Erythroblast (primary cell): Measurements from ENCODE around the gene CCNY.

Experiments
- DNase-seq, 2 experiments: peaks; one replicate each; lab custom pipeline; 2025; lab: John Stamatoyannopoulos, UW
- GATA1 ChIP-seq: IDR thresholded peaks from 2 replicates; pipeline ENCODE4 v1.6.1; 2011; ENCODE audit warnings: low read depth, mild to moderate bottlenecking, control low read depth, low read length, moderate library complexity
- POLR2A ChIP-seq: IDR thresholded peaks from 2 replicates; pipeline ENCODE4 v1.6.1; 2011; ENCODE audit warnings: mild to moderate bottlenecking, low read length

CCNY gene

DNA sequence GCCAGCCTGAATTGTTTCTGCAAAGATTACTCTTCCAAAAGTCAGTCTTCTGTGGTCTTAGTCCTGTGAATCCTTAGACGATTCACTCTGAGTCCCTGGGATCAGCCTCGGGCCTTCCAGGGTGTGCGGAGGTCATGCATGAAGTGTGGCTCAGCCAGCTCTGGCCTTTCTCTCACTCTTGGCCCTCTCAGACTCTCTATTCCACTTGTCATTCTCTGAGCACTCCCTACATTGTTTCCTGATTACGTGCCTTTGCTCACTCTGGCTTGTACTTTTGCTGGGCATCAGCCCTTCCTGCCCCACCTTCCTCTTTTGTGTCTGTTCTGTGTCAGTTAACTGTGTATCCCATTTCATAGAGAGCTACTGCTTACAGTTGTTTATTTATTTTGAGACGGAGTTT, 36.0 kb downstream of the CCNY start:
- no peak for DNase-seq
- no peak for TF ChIP-seq GATA1
- no peak for TF ChIP-seq POLR2A

DNA sequence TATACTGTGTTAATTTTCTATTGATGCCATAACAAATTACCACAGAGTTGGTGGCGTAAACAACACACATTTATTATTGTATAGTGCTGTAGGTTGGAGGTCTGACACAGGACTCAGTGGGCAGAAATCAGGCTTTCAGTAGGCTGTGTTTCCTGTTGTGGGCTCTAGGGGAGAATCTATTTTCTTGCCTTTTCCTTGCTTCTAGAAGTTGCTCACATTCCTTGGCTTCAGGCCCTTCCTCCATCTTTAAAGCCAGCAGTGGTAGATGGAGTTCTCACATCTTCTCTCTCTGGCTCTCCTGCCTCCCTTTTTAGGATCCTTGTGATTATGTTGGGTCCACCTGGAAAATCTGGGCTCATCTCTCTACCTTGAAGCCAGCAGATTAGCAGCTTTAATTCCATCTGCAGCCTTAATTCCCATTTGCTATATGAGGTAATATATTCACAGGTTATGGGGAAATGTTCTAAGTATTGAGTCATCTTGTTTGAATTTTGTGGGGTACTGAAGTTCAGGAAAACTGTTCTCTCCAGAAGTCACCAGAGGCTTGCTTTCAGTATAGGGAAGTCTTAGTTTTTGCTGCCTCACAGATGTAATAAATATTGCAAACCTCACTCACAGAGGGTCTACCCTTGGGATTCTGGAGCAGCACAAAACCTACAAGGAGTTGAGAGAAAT, 38.9 kb downstream of the CCNY start:
- no peak for DNase-seq
- TF ChIP-seq GATA1 (no peak), POLR2A (no peak)

DNA sequence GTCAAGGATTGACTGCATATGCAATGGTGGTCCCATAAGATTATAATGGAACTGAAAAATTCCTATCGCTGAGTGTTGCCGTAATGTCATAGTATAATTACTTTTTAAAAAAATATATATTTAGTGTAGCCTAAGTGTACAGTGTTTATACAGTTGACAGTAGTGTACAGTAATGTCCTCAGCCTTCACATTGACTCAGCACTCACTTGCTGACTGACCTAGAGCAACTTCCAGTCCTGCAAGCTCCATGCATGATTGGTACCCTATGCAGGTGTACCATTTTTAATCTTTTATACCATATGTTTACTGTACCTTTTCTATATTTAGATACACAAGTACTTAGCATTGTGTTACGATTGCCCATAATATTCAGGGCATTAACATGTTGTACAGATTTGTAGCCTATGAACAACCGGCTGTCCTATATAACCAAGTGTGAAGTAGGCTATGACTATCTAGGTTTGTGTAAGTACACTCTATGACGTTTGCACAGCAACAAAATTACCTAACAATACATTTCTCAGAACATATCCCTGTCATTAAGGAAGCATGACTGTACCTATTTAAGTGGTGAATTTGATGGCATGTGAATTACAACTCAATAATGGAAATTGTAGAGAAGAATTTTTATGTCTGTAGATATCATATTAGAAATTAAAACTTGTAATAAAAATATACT, 40.9 kb downstream of the CCNY start:
- TF ChIP-seq GATA1 (no peak), POLR2A (no peak)
- DNase-seq: peak; percentile 9 to 26

DNA sequence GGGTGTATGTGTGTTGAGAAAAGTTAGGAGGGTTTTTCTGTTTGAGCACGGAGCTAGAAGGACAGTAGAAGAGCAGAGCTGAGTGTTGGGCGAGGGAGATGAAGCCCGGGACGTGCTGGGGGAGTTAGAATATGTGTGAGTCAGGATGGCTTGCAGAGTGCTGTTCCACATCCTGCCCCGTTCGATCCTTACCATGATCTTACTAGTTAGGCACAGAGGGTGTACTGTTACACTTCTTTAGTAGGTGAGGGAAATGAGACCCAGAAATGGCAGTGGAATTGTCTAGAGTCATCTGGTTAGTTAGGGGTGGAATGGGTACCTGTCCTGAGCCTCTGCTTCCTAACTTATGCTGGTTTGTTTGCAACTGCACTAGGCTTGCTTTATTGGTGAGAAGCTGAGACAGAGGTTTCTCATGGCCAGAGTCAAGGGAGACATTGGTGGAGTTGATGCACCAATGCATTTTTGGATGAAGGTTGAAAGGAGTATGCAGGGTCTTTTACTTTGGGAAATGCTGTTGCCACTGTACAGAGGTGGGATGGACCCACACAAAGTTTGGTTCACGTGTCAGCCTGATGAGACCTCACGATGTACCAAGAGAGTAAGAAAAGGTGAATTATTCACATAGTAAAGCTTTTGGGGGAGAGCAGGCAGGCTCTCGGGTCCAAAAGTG, 42.4 kb downstream of the CCNY start:
- TF ChIP-seq GATA1 (no peak), POLR2A (no peak)
- DNase-seq: peak; percentile 55 to 59

DNA sequence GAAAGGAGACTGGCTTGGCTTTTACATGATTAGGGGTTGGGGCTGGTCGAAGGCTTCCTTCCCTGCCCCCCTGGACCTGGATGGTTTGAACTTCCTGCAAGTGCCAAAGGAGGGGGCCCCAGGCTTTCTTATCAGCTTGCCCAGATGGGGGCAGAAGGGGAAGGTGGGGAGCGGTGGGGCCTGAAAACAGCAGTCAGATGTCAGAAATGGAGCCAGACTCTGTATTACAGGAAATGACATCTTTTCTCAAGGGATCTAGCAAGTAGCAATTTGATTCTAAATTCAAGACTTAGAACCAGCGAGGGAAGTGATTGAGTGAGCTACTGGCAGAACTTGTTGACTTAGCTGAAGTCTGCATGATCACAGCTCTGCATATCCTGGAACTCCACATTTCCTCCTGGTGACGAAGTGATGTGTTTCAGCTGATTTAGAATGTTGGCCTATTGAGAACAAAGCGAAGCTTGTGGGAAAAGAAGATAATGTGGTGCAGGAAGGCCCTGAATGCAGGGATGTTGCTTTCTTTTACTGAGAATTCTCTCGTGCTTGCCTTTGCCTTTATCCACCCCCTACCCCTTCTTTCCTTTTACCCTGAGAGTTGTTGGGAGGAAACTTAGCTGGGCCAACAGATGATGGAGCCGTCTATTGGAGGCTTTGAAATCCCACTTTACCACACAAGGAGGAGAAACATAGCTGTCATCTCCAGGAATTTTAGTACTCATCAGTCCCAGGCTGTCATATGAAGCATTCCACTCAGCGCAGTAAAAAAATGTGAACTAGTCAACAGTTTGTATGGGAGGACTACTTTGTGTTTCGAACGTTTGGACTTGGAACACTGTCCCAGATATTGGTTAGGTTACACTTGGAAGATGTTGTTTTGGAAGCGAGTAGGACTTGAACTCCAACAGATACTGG, 43.2 kb downstream of the CCNY start:
- peak; percentile 90 to 94 for DNase-seq

DNA sequence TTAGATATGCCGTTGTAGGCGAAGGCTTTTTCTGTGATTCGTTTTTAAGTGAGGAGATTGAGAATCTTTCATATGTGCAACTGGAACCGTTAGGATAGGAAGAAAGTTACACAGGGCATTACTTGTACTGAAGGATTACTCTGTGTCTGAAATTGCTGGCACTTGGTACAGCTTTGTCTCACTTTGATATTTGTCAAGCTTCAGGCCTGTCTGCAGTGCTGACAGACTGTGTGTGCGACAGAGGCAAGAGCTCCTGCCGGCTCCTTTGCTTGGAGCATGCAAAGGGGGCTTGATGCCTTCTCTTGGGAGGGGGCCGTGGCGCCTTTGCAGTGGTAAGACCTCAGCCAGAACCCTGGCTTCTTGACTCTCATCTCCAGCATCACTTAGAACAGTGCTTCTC, 45.8 kb downstream of the CCNY start:
- TF ChIP-seq GATA1 (no peak), POLR2A (no peak)
- no peak for DNase-seq

More for the DNA sequence above, 43.2 kb downstream of the CCNY start:
- TF ChIP-seq POLR2A (no peak), GATA1 (no peak)

DNA sequence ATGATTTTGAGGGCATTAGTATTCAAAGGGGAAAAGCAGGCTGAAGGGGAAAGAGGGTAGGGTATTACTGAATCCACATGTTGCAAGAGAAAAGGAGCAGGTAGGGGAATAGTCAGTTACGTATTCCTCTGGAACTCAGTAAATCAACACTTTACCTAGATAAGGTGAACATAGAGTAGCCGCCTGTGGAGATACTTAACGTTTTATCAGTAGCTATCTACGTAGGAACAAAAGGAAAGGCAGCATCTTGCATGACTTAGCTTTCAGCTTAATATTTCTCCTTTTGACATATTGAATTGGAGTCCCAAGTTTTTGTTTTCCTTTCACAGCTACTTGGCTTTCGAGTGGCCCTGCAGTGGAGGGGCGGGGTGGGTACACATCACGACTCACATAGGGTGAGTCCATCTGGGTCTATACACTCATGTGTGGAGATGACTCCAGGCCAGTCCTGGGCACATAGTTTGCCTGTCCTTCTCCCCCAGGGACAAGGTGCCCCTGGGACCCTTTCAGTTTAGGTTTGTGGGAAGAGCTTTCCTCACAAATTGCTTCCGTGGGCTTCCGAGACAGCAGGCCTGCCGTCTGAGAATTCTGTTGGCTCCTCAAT, 48.1 kb downstream of the CCNY start:
- TF ChIP-seq GATA1 (no peak), POLR2A (no peak)
- peak; percentile 11 to 61 for DNase-seq

DNA sequence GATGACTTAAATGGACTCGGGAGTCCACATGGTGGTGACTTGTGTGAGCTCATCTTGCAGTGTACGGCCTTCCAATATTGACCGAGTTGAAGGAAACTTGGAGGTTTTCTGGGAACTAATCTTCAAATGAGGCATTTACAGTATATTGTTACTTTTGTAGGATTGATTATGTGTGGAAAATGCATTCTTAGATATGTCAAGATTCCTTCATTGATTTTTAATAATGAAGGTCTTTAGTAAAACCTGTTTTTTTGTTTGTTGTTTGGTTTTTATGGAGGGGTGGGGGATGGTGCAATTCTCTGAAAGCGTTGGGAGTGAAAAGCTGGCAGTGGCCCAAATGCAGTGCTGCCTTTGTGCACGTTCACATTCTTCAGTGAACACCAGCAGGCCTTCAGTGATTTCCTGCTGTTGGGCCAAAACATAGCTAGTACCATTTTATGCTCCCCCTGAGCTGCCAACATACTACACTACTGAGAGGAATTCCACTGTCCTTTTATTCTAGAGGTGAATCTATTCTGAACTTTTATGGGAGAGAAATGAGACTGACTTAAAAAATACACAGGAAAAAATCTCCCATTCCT, 50.4 kb downstream of the CCNY start:
- peak; percentile 48 to 79 for DNase-seq

DNA sequence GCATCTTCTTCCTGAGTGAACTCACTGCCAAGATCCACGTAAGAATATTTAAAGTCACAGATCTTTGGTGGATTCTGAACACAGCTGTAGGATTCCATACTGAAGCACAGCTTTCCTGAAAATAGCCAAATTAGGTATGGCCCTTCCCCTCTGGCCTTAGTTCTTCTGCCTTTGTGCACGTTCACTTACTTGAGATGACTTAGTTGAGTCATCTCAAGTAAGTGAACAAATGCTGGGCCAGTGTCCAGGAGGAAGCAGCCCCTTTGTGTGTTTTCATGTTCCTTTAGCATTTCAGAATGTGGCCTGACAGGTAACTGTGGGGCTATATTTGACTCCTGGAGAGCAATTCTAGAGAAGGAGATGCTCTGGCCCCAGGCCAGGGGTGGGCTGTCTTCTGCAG, 51.5 kb downstream of the CCNY start:
- DNase-seq: no peak
- TF ChIP-seq POLR2A: no peak
- TF ChIP-seq GATA1: no peak

More for the DNA sequence above, 50.4 kb downstream of the CCNY start:
- TF ChIP-seq POLR2A (no peak), GATA1 (no peak)

DNA sequence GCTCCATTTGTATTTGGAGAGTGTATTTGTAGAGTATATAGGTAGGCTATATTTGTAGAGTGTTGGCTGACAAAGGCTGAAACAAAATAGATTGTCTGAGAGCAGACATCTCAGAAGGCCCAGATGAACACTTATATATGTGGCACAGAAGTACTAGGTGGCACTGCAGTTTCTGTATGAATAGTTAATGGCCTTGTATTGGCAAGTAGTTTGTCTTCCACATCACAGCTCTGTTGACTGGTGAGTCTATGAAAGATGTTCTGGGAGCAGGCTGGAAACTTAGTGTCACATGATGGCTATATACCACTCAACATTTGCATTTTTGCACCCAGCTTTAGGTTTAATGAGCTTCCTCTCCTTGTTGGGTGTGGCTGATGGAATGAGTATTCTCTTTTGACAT, 51.9 kb downstream of the CCNY start:
- TF ChIP-seq GATA1 (no peak), POLR2A (no peak)

DNA sequence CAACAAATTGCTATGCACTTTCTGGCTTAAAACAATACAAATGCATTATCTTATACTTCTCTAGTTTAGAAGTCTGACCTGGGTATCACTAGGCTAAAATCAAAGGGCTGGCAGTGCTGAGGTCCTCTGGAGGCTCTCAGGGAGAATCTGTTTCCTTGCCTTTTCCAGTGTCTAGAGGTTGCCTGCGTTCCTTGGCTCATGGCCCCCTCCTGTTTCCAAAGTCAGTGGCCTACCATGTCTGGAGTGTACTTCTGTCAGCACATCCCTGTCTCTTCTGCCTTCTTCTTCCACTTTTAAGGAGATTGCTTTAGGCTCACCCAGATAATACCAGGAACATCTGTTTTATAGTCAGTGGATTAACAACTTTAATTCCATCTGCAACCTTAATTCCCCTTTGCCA, 52.4 kb downstream of the CCNY start:
- TF ChIP-seq GATA1 (no peak), POLR2A (no peak)
- no peak for DNase-seq

More for the DNA sequence above, 51.9 kb downstream of the CCNY start:
- no peak for DNase-seq

DNA sequence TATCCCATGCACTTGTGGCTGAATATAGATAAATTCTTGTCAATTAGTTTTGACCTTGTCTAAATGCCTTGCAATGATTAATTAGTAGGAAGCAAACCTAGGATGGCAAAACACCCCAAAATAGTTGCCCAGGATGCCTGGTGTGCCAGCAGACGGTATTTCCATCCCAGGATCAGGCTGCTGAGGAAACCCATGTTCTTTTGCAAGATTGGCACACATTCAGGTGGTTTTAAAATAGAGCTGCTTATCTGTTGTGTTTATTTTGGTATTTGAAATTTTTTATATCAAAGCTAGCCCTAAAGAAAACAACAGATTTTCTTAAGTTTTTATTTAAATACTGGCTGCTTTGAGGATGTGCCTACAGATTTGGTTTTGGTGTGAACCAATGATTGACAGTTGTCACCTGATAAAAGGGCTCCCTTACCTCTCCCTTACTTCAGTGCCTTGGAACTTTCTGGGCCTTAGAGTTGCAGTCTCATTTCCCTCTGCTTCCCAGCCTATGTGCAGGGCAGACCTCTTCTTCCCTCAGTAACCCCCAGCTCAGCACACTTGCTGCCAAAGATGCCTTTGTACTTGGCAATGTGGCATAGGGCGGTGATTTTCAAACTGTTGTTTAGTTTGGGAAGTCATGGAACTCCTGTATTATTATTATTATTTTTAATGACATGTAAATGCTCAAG, 54.0 kb downstream of the CCNY start:
- no peak for DNase-seq
- TF ChIP-seq POLR2A: no peak
- TF ChIP-seq GATA1: no peak
